Cardiac fibroblast (primary cell): ENCODE data around the gene RNF180.

Experiments used
- DNase-seq, 2 donors: peaks; one replicate each; pipeline versions ENCODE4 v3.0.0 to v3.0.0-alpha.2; 2010; ENCODE audit warnings: low read depth in 2 of 2
- H3K4me3 ChIP-seq, 2 donors: replicated peaks in 1 of 2; 1 replicate in 1 of 2; 2 replicates in 1 of 2; pipeline ENCODE4 v1.5.1; 2011; ENCODE audit warnings: low read depth in 2 of 2, low read length in 2 of 2, mild to moderate bottlenecking in 2 of 2, moderate library complexity in 1 of 2
- TF ChIP-seq, protein P1 (sequence below): IDR thresholded peaks from one replicate; pipeline ENCODE4 v1.5.1; 2011; ENCODE audit warnings: low read depth, mild to moderate bottlenecking, low read length, inconsistent platforms

The RNF180 gene

DNA sequence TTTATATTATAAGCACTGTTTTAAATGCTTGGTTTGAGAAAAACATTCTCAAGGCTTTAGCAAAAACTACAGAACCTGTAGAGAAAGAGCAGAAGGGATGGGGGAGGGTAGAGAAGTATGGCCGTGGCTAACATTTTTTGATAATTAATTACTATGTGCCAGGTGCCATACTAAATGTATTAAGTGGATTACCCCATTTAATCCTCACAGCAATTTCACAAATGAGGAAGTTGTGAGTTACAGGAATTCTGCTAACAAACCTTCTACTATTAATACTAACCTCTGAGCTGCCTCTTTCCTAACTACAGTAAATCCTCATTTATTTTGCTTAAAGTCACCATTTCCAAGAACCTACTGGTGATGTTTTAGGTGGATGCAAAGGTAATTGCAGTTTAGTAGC, 157.9 kb downstream of the RNF180 start:
- no peak overlapping the region for H3K4me3 ChIP-seq
- no peak for DNase-seq
- TF ChIP-seq, protein P1, sequence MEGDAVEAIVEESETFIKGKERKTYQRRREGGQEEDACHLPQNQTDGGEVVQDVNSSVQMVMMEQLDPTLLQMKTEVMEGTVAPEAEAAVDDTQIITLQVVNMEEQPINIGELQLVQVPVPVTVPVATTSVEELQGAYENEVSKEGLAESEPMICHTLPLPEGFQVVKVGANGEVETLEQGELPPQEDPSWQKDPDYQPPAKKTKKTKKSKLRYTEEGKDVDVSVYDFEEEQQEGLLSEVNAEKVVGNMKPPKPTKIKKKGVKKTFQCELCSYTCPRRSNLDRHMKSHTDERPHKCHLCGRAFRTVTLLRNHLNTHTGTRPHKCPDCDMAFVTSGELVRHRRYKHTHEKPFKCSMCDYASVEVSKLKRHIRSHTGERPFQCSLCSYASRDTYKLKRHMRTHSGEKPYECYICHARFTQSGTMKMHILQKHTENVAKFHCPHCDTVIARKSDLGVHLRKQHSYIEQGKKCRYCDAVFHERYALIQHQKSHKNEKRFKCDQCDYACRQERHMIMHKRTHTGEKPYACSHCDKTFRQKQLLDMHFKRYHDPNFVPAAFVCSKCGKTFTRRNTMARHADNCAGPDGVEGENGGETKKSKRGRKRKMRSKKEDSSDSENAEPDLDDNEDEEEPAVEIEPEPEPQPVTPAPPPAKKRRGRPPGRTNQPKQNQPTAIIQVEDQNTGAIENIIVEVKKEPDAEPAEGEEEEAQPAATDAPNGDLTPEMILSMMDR: no peak

DNA sequence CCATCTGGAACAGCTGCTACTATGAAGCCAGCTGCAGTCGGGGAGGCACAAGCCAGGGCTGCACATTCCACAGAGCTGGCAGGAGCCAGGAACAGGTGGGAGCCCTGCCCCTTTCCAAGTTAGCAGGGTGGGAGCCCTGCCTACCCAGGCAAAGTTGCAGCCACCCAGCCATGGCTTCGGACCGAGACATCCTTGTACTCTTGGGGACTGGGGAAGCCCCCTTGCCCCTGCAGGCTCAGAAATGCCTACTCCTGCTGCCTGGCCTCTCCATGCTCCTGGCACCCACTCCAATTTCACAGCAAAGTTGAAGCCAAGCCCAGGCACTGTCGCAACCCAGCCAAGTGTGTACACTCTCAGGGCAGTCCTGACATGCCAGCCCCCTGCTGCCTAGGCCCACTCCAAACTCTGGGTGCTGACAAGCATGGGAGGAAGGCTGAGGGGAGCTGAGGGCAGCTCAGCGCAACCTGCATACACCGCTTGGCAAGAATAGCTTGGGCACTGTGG, 165.1 kb downstream of the RNF180 start:
- TF ChIP-seq, protein P1: no peak
- no peak overlapping the region for H3K4me3 ChIP-seq
- DNase-seq: no peak

DNA sequence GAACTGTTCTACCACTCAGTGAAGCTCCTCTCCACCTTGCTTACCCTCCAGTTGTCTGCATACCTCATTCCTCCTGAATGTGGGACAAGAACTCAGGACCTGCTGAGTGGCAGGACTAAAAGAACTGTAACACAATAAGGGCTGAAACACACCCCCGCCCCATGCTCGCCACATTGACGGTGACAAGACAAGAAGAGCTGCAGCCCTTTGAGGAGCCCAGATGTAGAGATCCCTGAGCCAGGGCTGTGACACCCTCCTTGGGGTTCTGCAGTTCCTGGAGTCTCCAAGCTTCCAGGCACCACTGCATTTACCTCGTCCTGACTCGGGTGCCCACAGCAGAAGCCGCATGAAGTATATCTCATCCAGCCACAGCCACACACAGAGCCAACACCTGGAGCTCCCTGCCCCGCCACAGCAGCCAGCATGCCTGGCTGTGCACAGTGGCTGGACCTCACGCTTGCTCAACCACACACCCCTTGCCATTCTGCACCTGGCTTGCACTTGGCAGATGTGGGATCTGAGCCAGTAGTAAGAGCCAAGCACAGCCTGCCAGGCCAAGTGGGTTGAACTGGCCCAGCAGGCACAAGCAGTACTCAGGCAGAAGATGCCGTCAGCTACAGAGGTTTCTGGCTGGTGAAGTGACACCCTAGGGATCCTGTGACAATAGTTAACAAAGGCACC, 166.1 kb downstream of the RNF180 start:
- H3K4me3 ChIP-seq: no peak overlapping the region
- no peak for DNase-seq
- TF ChIP-seq, protein P1: no peak

GRCh38 chr5:64333886-64334285, 168.2 kb downstream of the RNF180 start:
- no peak overlapping the region for H3K4me3 ChIP-seq
- DNase-seq: no peak
- TF ChIP-seq, protein P1: no peak

GRCh38 chr5:64339769-64340168, 174.1 kb downstream of the RNF180 start:
- no peak for DNase-seq
- no peak overlapping the region for H3K4me3 ChIP-seq
- TF ChIP-seq, protein P1: no peak

DNA sequence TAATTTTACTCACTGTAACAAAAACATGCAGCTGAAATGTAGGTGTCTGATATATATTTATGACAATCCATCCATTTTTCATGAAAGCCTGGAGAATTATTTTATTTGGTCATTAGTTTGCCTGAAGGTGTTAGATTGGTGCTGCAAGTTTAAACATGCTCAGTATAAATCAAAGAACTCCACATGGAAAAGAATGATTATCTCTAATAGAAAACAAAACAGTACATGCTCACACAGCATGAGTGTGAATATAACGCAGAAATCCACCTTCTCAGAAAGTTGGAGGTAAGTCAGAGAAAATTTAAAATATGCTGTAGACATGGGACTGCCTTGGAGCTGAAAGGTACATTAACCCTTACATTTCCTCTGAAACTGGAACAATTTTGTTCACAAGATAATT, 174.7 kb downstream of the RNF180 start:
- TF ChIP-seq, protein P1: no peak

GRCh38 chr5:64341340-64341739, 175.7 kb downstream of the RNF180 start:
- no peak overlapping the region for H3K4me3 ChIP-seq
- TF ChIP-seq, protein P1: no peak
- no peak for DNase-seq

More for the DNA sequence above, 174.7 kb downstream of the RNF180 start:
- DNase-seq: no peak
- H3K4me3 ChIP-seq: no peak overlapping the region
